ENCODE data around the gene JAK2.

GRCh38 chr9:5015934-5016333, 30.9 kb downstream of the JAK2 start:
- TF ChIP-seq, protein P1, sequence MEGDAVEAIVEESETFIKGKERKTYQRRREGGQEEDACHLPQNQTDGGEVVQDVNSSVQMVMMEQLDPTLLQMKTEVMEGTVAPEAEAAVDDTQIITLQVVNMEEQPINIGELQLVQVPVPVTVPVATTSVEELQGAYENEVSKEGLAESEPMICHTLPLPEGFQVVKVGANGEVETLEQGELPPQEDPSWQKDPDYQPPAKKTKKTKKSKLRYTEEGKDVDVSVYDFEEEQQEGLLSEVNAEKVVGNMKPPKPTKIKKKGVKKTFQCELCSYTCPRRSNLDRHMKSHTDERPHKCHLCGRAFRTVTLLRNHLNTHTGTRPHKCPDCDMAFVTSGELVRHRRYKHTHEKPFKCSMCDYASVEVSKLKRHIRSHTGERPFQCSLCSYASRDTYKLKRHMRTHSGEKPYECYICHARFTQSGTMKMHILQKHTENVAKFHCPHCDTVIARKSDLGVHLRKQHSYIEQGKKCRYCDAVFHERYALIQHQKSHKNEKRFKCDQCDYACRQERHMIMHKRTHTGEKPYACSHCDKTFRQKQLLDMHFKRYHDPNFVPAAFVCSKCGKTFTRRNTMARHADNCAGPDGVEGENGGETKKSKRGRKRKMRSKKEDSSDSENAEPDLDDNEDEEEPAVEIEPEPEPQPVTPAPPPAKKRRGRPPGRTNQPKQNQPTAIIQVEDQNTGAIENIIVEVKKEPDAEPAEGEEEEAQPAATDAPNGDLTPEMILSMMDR (IDR thresholded peaks at IDR 0.05) = no peak
- TF ChIP-seq, protein P2, sequence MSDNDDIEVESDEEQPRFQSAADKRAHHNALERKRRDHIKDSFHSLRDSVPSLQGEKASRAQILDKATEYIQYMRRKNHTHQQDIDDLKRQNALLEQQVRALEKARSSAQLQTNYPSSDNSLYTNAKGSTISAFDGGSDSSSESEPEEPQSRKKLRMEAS (IDR thresholded peaks at IDR 0.05) = no peak
- TF ChIP-seq POLR2AphosphoS2 (conservative IDR thresholded peaks at IDR 0.05; ENCODE audit: low read length) (no peak), CEBPB (IDR thresholded peaks at IDR 0.05) (no peak), JUN (IDR thresholded peaks at IDR 0.05) (no peak), USF2 (IDR thresholded peaks at IDR 0.05) (no peak), NFE2L2 (conservative IDR thresholded peaks at IDR 0.05; ENCODE audit: low read length) (no peak), RAD21 (conservative IDR thresholded peaks at IDR 0.05 in 1 of 2, IDR thresholded peaks at IDR 0.05 in 1 of 2) (no peak), PHF8 (IDR thresholded peaks at IDR 0.05; ENCODE audit: borderline replicate concordance, low read depth) (no peak)

Measured in A549 (cell line).